GM19328 (cell line): ENCODE data around the gene TRMT2A.
A peak's percentile ranks its signal among the peaks of the same experiment; 100 is the strongest.
"Not testable (repeated sequence)": the region's sequence is repeated elsewhere in the genome, so short reads cannot be mapped to it uniquely, and the experiment has no call there.

Source experiments
- ATAC-seq: cut with Tn5 transposase; IDR thresholded peaks from one replicate; pipeline ENCODE4 v1.9.1; 2021; ENCODE audit warnings: mild to moderate bottlenecking, moderate library complexity; ENCODE audit not compliant: unreplicated experiment

TRMT2A gene

GRCh38 chr22:20088263-20088648, 28.8 kb downstream of the TRMT2A start:
- ATAC-seq = no peak

- no peak for ATAC-seq
These were observed 29.4 kb downstream of the TRMT2A start for GRCh38 chr22:20087319-20088262.

GRCh38 chr22:20086763-20087162, 30.3 kb downstream of the TRMT2A start:
- ATAC-seq = no peak

GRCh38 chr22:20086101-20086599, 30.9 kb downstream of the TRMT2A start:
- no peak for ATAC-seq

- ATAC-seq = no peak
These were observed 31.4 kb downstream of the TRMT2A start for GRCh38 chr22:20085651-20086050.

- no peak for ATAC-seq
These were observed 32.2 kb downstream of the TRMT2A start for GRCh38 chr22:20084547-20085413.

- no peak for ATAC-seq
These were observed 33.0 kb downstream of the TRMT2A start for GRCh38 chr22:20083891-20084546.

GRCh38 chr22:20083157-20083890, 33.7 kb downstream of the TRMT2A start:
- ATAC-seq = no peak

GRCh38 chr22:20080776-20081654, 36.0 kb downstream of the TRMT2A start:
- ATAC-seq = no peak

GRCh38 chr22:20080445-20080775, 36.6 kb downstream of the TRMT2A start:
- ATAC-seq = peak; percentile 66

- peak; percentile 75 for ATAC-seq
These were observed 37.1 kb downstream of the TRMT2A start, which contains the start of gene DGCR8 for GRCh38 chr22:20079745-20080444. Gene DGCR8 (plus strand): TSS chr22:20080241. CDS start chr22:20085964, 5,723 bp downstream.

GRCh38 chr22:20076627-20077172, 40.3 kb downstream of the TRMT2A start:
- no peak for ATAC-seq

GRCh38 chr22:20071524-20071972, 45.5 kb downstream of the TRMT2A start:
- ATAC-seq = no peak

- no peak for ATAC-seq
These were observed 47.5 kb downstream of the TRMT2A start for GRCh38 chr22:20069331-20070042.

- ATAC-seq = no peak
These were observed 48.4 kb downstream of the TRMT2A start for GRCh38 chr22:20068640-20069039.

- not testable (repeated sequence) for ATAC-seq
These were observed 49.7 kb downstream of the TRMT2A start for GRCh38 chr22:20067384-20067682.

- no peak for ATAC-seq
These were observed 50.2 kb downstream of the TRMT2A start for GRCh38 chr22:20066617-20067383.
